Heart left ventricle (tissue), 16 donors: ENCODE data around the gene CNOT10. TPM values are rescaled to one million over a fixed set of nuclear protein-coding genes. Genes with fewer than 3 reads are reported as not detected.

Experiments used
- ATAC-seq, 4 donors: fragments of 200-7000 bp; cut with Tn5 transposase; one replicate each; pipeline ENCODE4 v1.9.1; 2020 to 2022; ENCODE audit warnings: moderate library complexity in 4 of 4, mild to moderate bottlenecking in 3 of 4, moderate number of reproducible peaks in 1 of 4
- DNase-seq, 5 donors: peaks; one replicate each; pipeline ENCODE4 v3.0.0-alpha.2; 2020
- H3K27ac ChIP-seq, 12 donors: fragments of 200-600 bp; sonication (generic) in 4 of 12; one replicate each; pipeline versions ENCODE4 v1.5.0 to v1.8.0; 2016 to 2022; ENCODE audit warnings: mild to moderate bottlenecking in 2 of 12
- H3K27me3 ChIP-seq, 9 donors: fragments of 200-600 bp; sonication (generic) in 2 of 9; one replicate each; pipeline versions ENCODE4 v1.5.1 to v1.8.0; 2016 to 2022; ENCODE audit warnings: mild to moderate bottlenecking in 3 of 9
- H3K36me3 ChIP-seq, 9 donors: fragments of 200-600 bp; sonication (generic) in 2 of 9; one replicate each; pipeline versions ENCODE4 v1.5.0 to v1.8.0; 2018 to 2022; ENCODE audit warnings: mild to moderate bottlenecking in 2 of 9
- H3K4me1 ChIP-seq, 12 donors: fragments of 200-600 bp; sonication (generic) in 4 of 12; one replicate each; pipeline versions ENCODE4 v1.5.0 to v1.8.0; 2016 to 2022; ENCODE audit warnings: mild to moderate bottlenecking in 3 of 12
- H3K4me3 ChIP-seq, 12 donors: fragments of 200-600 bp; sonication (generic) in 4 of 12; one replicate each; pipeline versions ENCODE4 v1.5.0 to v1.8.0; 2017 to 2022; ENCODE audit warnings: mild to moderate bottlenecking in 9 of 12, moderate library complexity in 4 of 12
- H3K9me3 ChIP-seq, 12 donors: fragments of 200-600 bp; sonication (generic) in 4 of 12; one replicate each; pipeline versions ENCODE4 v1.5.0 to v1.8.0; 2016 to 2022; ENCODE audit warnings: mild to moderate bottlenecking in 1 of 12
- CTCF ChIP-seq, 12 donors: fragments of 200-600 bp; sonication (generic) in 4 of 12; IDR thresholded peaks; one replicate each; pipeline versions ENCODE4 v1.5.0 to v1.8.0; 2018 to 2022; ENCODE audit warnings: antibody characterized with exemption in 12 of 12, mild to moderate bottlenecking in 5 of 12
- POLR2A ChIP-seq, 2 donors: fragments of 450-650 bp; IDR thresholded peaks; one replicate each; pipeline ENCODE4 v1.6.1; 2017; ENCODE audit warnings: antibody characterized with exemption in 2 of 2, mild to moderate bottlenecking in 2 of 2, moderate library complexity in 2 of 2
- WGBS, 4 donors: extraction: QIAGEN DNeasy Blood & Tissue Kit in 2 of 4; methylation state at CpG; one replicate each; pipeline versions ENCODE4 v1.1.5 to v1.1.7; 2013 to 2018; 5-methylcytosine and 5-hydroxymethylcytosine counted together
- intact Hi-C, 10 donors: fragments of 100-400 bp; cut with DNase I; formaldehyde crosslinking; loops; one replicate each; pipeline versions ENCODE4 v1.11.1 to v1.14.2; 2022
- polyA plus RNA-seq, 2 donors: library from polyadenylated mRNA; stranded (reverse); fragments of 200-250 nt; gene quantifications; one replicate each; pipeline ENCODE4 v1.2.3, GENCODE V29; 2013
- total RNA-seq, 9 donors: library from RNA; depleted of rRNA in 2 of 9; stranded (reverse); fragments of >200 nt in 2 of 9; fragmentation: NEBNext Ultra II Directional in 3 of 9; extraction: Animal tissue kit (Norgen Biotek cat#: 25700) in 3 of 9; gene quantifications; one replicate each; pipeline versions ENCODE4 v1.1.0 to v1.2.4, GENCODE V29; 2016 to 2023
- donor health status: ischemic (EF 13 %, LVEDD 7.1; RV severe dilation, severe dysfunction).
- donor health status: healthy with polysubstance abuse.
- donor health status: DM: no; HTN: yes; CAD: no.
- donor health status: DM: no; HTN: no; CAD: no.
- donor health status: ischemic (EF 25% LVEDD 6.9; RV normal size, moderate dysfunction).
- donor health status: ischemic (EF 25% LVEDD 5.7; RV mildly dilated, moderate dysfunction).
- donor health status: healthy.
- donor health status: DM: yes; HTN: yes; CAD: no.
- donor health status: ischemic (EF 35%, LVEDD 5.7; RV mildly dilated, moderate dysfunction).
- donor health status: nonischemic (EF 11% LVEDD 7.7; RV severe dilation, severe dysfunction).
- donor health status: DM: yes; HTN: yes; CAD: no.
- donor health status: PGD.
- donor health status: ischemic (EF 29% LVEDD 5.4; RV normal size, mild dysfunction).
- donor health status: nonischemic (EF 23%, LVEDD 6.1; RV moderate dilation, normal function).

Gene CNOT10
- total and polyA plus RNA-seq, 11 donors, result 6.3 to 23.3 (median 15.9) TPM

GRCh38 chr3:32685543-32686185 is 676 bp downstream of the CNOT10 start:
- H3K4me3 ChIP-seq, result peak overlapping the region; percentile 64 to 98 (median 86)
- ATAC-seq, result no peak
- intact Hi-C loops, result no loop called here
- no peak for DNase-seq
- H3K27me3 ChIP-seq, result no peaks in the 10 kb centered on the region
- WGBS, 4 donors, result 10 to 14% (median 11%) methylated on average over 22 to 26 of the region's 26 CpGs
- peaks cover 0 to 24% (median 19%) of the 10 kb centered on the region in 12 donors for H3K4me1 ChIP-seq
- H3K36me3 ChIP-seq, result peaks cover 0 to 12% (median 0%) of the 10 kb centered on the region in 9 donors
- TF ChIP-seq POLR2A (IDR thresholded peaks at IDR 0.05) (no peak), CTCF (IDR thresholded peaks at IDR 0.05) (no peak)
- peak overlapping the region; percentile 69 to 93 (median 84) for H3K27ac ChIP-seq
- H3K9me3 ChIP-seq, result no peaks in the 10 kb centered on the region

- ATAC-seq, result no peak
- no peak overlapping the region for H3K27ac ChIP-seq
- intact Hi-C loops, result no loop called here
Observed at GRCh38 chr3:32686713-32687112, 1.7 kb downstream of the CNOT10 start.

GRCh38 chr3:32691847-32692246 is 6.9 kb downstream of the CNOT10 start:
- no peak for ATAC-seq
- H3K4me1 ChIP-seq, result peaks cover 0 to 3% (median under 1%) of the 10 kb centered on the region in 12 donors
- WGBS, 4 donors, result 94 to 99% (median 98%) methylated on average over 4 of the region's 4 CpGs
- no peak for TF ChIP-seq POLR2A (IDR thresholded peaks at IDR 0.05)
- intact Hi-C loops, result no loop called here
- peaks cover 0 to 21% (median 5%) of the 10 kb centered on the region in 9 donors for H3K36me3 ChIP-seq
- no peak for DNase-seq
- no peak overlapping the region for H3K27ac ChIP-seq
- H3K9me3 ChIP-seq, result no peaks in the 10 kb centered on the region
- H3K4me3 ChIP-seq, result no peak overlapping the region
- no peaks in the 10 kb centered on the region for H3K27me3 ChIP-seq

More at GRCh38 chr3:32686713-32687112, 1.7 kb downstream of the CNOT10 start:
- no peak for DNase-seq
- peaks cover 0 to 24% (median 19%) of the 10 kb centered on the region in 12 donors for H3K4me1 ChIP-seq
- peaks cover 0 to 12% (median 0%) of the 10 kb centered on the region in 9 donors for H3K36me3 ChIP-seq
- peak overlapping the region in 1 of 12 donors; percentile 74 for H3K4me3 ChIP-seq
- H3K27me3 ChIP-seq, result no peaks in the 10 kb centered on the region
- no peaks in the 10 kb centered on the region for H3K9me3 ChIP-seq
- 88 to 94% (median 93%) methylated on average over 3 of the region's 3 CpGs for WGBS, 4 donors
- TF ChIP-seq CTCF (IDR thresholded peaks at IDR 0.05) (no peak), POLR2A (IDR thresholded peaks at IDR 0.05) (no peak)

- Histone ChIP-seq H3K36me3 (peaks cover 0 to 11% (median 5%) of the 10 kb centered on the region in 9 donors), H3K27ac (no peak overlapping the region), H3K4me3 (no peak overlapping the region), H3K27me3 (no peaks in the 10 kb centered on the region), H3K9me3 (no peaks in the 10 kb centered on the region), H3K4me1 (peaks cover 0 to 33% (median 0%) of the 10 kb centered on the region in 12 donors)
- TF ChIP-seq CTCF (IDR thresholded peaks at IDR 0.05) (no peak), POLR2A (IDR thresholded peaks at IDR 0.05) (no peak)
- ATAC-seq (no peak), DNase-seq (no peak)
- intact Hi-C loops, result no loop called here
- 96 to 100% (median 98%) methylated on average over 3 of the region's 3 CpGs for WGBS, 4 donors
Observed at GRCh38 chr3:32696523-32696922, 11.5 kb downstream of the CNOT10 start.
